C4-2B (cell line): Measurements from ENCODE around the gene FGD4.

ENCODE experiments used
- ZFX ChIP-seq: fragments of 450-650 bp; IDR thresholded peaks from 2 replicates; pipeline ENCODE4 v1.6.1; 2017
- TF ChIP-seq, protein P1 (sequence below): fragments of 450-650 bp; conservative IDR thresholded peaks from 2 replicates; pipeline ENCODE4 v1.5.1; 2017; ENCODE audit warnings: mild to moderate bottlenecking

GRCh38 chr12:32477714-32478113, 78.4 kb downstream of the FGD4 start:
- TF ChIP-seq, protein P1, sequence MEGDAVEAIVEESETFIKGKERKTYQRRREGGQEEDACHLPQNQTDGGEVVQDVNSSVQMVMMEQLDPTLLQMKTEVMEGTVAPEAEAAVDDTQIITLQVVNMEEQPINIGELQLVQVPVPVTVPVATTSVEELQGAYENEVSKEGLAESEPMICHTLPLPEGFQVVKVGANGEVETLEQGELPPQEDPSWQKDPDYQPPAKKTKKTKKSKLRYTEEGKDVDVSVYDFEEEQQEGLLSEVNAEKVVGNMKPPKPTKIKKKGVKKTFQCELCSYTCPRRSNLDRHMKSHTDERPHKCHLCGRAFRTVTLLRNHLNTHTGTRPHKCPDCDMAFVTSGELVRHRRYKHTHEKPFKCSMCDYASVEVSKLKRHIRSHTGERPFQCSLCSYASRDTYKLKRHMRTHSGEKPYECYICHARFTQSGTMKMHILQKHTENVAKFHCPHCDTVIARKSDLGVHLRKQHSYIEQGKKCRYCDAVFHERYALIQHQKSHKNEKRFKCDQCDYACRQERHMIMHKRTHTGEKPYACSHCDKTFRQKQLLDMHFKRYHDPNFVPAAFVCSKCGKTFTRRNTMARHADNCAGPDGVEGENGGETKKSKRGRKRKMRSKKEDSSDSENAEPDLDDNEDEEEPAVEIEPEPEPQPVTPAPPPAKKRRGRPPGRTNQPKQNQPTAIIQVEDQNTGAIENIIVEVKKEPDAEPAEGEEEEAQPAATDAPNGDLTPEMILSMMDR, result no peak
- no peak for TF ChIP-seq ZFX
